RWPE2 (cell line): ENCODE results near the gene CTCF.

ENCODE experiments used
- ATAC-seq: fragments of 200-7000 bp; cut with Tn5 transposase; 3 replicates; pipeline ENCODE4 v1.9.1; 2021; ENCODE audit warnings: low read depth
- DNase-seq: peaks from one replicate; pipeline ENCODE4 v3.0.0-alpha.2; 2020; ENCODE audit warnings: low spot score
- H3K27ac ChIP-seq: fragments of 450-650 bp; 2 replicates; pipeline ENCODE4 v1.5.1; 2017; ENCODE audit warnings: mild to moderate bottlenecking; ENCODE audit not compliant: poor library complexity, severe bottlenecking
- H3K27me3 ChIP-seq: fragments of 250-450 bp; sonication (Bioruptor Pico); 2 replicates; pipeline ENCODE4 v1.5.1; 2021; ENCODE audit warnings: mild to moderate bottlenecking, moderate library complexity; ENCODE audit not compliant: insufficient read depth, poor library complexity, severe bottlenecking
- H3K36me3 ChIP-seq: fragments of 250-450 bp; sonication (Bioruptor Pico); 2 replicates; pipeline ENCODE4 v1.5.1; 2020; ENCODE audit warnings: low read depth, mild to moderate bottlenecking, moderate library complexity
- H3K4me1 ChIP-seq: fragments of 250-450 bp; sonication (Bioruptor Pico); 2 replicates; pipeline ENCODE4 v1.5.1; 2021; ENCODE audit warnings: mild to moderate bottlenecking, moderate library complexity; ENCODE audit not compliant: insufficient read depth, poor library complexity, severe bottlenecking
- H3K4me3 ChIP-seq: fragments of 250-450 bp; sonication (Bioruptor Pico); 2 replicates; pipeline ENCODE4 v1.5.1; 2021; ENCODE audit warnings: mild to moderate bottlenecking, moderate library complexity; ENCODE audit not compliant: severe bottlenecking
- H3K9me3 ChIP-seq: fragments of 250-450 bp; sonication (Bioruptor Pico); 2 replicates; pipeline ENCODE4 v1.5.1; 2021; ENCODE audit warnings: mild to moderate bottlenecking, moderate library complexity; ENCODE audit not compliant: severe bottlenecking
- TF ChIP-seq, protein P1 (sequence below): fragments of 450-650 bp; IDR thresholded peaks from one replicate; pipeline ENCODE4 v1.5.1; 2017; ENCODE audit warnings: mild to moderate bottlenecking, moderate library complexity; ENCODE audit not compliant: poor library complexity, severe bottlenecking

CTCF gene

DNA sequence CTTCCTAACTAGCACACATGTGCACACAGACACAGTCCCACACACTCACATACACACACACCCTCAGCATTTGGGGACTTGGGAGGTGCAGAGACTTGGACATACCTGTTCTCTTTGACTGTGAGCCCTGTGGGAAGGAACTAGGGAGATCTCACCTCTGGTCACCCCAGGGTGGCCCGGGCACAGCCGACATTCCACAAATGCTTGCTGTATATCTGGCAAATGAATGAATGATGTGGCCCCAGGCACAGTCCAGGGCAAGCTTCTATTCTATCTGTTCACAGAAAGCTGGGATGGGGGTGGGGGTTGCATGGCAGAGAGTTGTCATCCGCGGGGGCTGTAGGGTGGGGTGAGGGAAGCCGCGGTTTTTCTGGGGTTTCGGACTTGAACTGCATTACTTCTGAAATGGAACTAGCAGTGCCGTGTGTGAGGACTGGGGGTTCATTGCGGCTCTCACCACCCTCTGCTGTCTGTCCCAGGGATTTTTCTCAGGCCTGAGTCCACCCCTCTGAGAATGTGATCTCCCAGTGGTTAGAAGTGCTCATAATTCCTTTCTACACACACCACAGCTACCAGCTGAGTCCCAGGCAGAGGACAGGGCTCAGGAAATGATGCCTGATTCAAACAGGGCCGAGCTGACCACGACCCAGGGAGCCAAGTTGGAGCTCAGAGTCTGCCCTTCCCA, 37.0 kb upstream of the CTCF start:
- no peak for DNase-seq
- H3K36me3 ChIP-seq, result no peaks in the 10 kb centered on the region
- ATAC-seq, result no peak
- no peaks in the 10 kb centered on the region for H3K27me3 ChIP-seq
- H3K4me3 ChIP-seq, result no peak overlapping the region
- no peak overlapping the region for H3K27ac ChIP-seq
- H3K4me1 ChIP-seq, result no peaks in the 10 kb centered on the region
- TF ChIP-seq, protein P1, sequence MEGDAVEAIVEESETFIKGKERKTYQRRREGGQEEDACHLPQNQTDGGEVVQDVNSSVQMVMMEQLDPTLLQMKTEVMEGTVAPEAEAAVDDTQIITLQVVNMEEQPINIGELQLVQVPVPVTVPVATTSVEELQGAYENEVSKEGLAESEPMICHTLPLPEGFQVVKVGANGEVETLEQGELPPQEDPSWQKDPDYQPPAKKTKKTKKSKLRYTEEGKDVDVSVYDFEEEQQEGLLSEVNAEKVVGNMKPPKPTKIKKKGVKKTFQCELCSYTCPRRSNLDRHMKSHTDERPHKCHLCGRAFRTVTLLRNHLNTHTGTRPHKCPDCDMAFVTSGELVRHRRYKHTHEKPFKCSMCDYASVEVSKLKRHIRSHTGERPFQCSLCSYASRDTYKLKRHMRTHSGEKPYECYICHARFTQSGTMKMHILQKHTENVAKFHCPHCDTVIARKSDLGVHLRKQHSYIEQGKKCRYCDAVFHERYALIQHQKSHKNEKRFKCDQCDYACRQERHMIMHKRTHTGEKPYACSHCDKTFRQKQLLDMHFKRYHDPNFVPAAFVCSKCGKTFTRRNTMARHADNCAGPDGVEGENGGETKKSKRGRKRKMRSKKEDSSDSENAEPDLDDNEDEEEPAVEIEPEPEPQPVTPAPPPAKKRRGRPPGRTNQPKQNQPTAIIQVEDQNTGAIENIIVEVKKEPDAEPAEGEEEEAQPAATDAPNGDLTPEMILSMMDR, result no peak
- no peaks in the 10 kb centered on the region for H3K9me3 ChIP-seq

DNA sequence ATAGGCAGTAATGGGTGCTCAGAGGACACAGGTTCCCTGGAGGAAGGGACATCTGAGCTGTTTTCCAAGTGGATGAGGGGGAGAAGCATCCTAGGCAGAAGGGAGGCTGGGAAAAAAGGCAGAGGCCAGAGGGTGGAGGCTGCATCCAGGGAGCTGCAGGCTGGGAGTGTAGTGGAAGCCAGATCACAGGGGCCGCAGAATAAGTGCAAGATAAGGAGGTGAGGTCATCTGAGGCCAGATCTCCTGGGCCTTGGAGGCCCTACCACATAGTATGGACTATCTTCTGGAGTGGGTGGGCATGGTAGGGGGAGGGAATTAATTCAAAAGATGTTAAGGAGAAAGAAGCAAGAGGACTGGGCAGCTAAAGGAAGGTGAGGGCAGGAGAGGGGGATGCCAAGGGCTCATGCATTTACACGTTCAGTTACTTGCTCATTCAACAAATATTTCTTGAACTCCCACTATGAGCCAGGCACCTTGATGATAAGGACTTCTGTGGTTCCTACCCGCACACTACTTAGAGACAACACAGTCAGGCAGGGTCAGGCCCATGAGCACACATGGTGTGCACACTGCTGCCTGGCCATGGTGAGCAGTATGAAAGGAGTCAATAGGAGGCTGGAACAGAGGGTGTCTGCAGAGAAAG, 36.1 kb upstream of the CTCF start:
- peaks cover 3% of the 10 kb centered on the region for H3K4me1 ChIP-seq

DNA sequence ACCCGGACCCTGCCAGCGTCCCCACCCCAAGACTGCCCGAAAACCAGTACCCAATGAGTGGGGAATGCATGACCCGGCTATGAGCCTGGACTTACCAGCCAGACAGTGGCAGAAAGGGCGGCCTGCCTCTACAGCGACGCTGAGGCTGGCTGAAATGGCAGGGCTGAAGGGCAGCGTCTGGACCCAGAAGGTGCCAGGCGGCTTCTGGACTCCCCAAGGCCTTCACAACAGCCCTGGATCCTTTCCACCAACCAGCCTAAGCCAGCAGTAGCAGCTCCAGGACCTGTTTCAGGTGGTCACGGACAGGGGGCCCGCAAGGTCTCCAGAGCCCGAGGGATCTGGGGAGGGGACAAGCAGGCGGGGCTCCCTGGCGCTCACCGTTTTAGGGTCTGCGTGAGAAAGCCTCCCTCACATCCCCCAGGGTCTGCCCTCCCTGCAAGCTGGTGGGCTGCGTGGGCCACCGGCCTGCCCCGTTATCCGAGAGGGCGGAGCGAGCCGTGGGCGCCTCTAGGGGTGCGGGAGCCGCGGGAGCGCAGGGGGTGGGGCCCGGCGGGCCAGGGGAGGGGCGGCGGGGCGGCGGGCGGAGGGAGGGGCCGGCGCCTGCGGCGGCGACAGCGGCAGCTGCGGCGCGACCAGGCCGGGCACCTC, 34.0 kb upstream of the CTCF start, which contains the start of gene RIPOR1:
RIPOR1 (plus strand) TSS at position 608 of the 648 bp plus-strand sequence. CDS start 9,618 bp downstream, outside the sequence.
- H3K27ac ChIP-seq, result peak within 1 kb of the TSS; percentile 56
- no peaks in the 10 kb centered on the region for H3K27me3 ChIP-seq

More for the DNA sequence above, 36.1 kb upstream of the CTCF start:
- Histone ChIP-seq H3K27ac (no peak overlapping the region), H3K9me3 (no peaks in the 10 kb centered on the region), H3K4me3 (no peak overlapping the region), H3K36me3 (no peaks in the 10 kb centered on the region), H3K27me3 (no peaks in the 10 kb centered on the region)
- peak; percentile 7; the same call in 1 of the 3 replicates for ATAC-seq
- TF ChIP-seq, protein P1, result no peak
- no peak for DNase-seq

DNA sequence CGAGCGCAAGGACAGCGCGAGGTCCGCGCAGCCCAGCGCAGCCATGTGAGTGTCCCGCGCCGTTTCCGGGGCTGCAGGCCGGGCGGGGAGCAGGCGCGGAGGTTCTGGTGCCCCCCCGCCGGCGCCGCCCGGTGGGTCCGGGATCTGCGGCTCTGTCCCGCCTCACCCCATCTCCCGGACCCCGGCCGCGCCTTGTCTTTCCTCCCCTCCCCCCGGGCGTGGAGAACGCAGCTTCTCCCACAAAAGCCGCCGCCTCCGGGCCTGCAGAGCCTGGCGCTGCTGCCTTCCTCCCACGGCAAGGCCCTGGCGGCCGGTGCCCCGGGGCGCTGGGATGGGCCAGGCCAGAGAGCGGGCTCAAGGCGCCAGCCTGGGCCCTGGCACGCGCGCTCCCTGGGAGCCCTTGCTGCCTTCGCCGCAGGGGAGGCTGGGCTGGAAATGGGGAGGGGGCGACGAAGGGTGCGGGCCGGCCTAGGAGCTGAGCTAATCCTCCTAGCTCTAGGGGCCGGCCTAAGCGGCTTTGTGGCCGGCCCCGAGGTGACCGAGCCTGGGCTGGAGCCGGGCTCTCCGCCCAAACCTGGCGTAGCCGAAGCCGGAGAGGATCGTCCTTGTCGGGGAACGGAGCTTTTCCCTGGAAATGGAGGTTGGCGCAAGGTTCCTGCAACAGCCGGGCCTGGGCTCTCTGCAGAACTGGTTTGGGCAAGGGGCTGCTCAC, 33.3 kb upstream of the CTCF start:
- Histone ChIP-seq H3K4me1 (peaks cover 3% of the 10 kb centered on the region), H3K27me3 (no peaks in the 10 kb centered on the region), H3K9me3 (no peaks in the 10 kb centered on the region), H3K4me3 (peak overlapping the region; percentile 50), H3K36me3 (peaks cover 5% of the 10 kb centered on the region; the same call in 1 of the 2 replicates), H3K27ac (peak overlapping the region; percentile 56)
- ATAC-seq (peak; percentile 57), DNase-seq (no peak)
- TF ChIP-seq, protein P1, result no peak

More for the DNA sequence above, 34.0 kb upstream of the CTCF start, which contains the start of gene RIPOR1:
- Histone ChIP-seq H3K9me3 (no peaks in the 10 kb centered on the region), H3K4me3 (peak within 1 kb of the TSS; percentile 50), H3K36me3 (peaks cover 5% of the 10 kb centered on the region; the same call in 1 of the 2 replicates), H3K4me1 (peaks cover 3% of the 10 kb centered on the region)
- TF ChIP-seq, protein P1, result peak; percentile 7
- ATAC-seq, result peak; percentile 22; the same call in 2 of the 3 replicates
- no peak for DNase-seq
